DMS53 treated with DMSO at 0.1 percent for 48 hours (cell line): ENCODE results near the gene SIDT2.

Source experiments
- DNase-seq: peaks from one replicate; lab custom pipeline; 2025; ENCODE audit not compliant: unreplicated experiment; lab: John Stamatoyannopoulos, UW

Gene SIDT2

DNA sequence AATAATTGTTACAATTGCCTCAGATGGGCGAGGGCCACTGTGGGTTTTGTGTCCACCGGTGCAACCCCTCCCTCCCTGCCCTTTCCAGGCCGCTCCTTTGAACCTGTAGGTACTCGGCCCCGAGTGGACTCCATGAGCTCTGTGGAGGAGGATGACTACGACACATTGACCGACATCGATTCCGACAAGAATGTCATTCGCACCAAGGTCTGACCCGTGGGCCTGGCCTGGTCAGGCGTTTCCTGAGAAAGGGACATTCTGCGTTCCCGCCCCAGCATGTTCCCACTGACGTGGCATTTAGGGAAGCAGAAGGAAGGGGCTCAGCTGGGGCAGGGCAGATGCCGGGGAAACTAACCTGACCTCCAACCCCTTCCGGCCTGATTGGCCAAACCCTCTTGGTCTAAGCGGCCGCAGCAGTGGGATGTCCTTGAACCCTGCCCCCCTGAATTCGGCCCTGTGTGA lies 10.1 kb downstream of the SIDT2 start:
- DNase-seq = no peak

GRCh38 chr11:117189191-117189940 lies 10.8 kb downstream of the SIDT2 start:
- no peak for DNase-seq

GRCh38 chr11:117189941-117190544 lies 11.5 kb downstream of the SIDT2 start:
- no peak for DNase-seq

DNA sequence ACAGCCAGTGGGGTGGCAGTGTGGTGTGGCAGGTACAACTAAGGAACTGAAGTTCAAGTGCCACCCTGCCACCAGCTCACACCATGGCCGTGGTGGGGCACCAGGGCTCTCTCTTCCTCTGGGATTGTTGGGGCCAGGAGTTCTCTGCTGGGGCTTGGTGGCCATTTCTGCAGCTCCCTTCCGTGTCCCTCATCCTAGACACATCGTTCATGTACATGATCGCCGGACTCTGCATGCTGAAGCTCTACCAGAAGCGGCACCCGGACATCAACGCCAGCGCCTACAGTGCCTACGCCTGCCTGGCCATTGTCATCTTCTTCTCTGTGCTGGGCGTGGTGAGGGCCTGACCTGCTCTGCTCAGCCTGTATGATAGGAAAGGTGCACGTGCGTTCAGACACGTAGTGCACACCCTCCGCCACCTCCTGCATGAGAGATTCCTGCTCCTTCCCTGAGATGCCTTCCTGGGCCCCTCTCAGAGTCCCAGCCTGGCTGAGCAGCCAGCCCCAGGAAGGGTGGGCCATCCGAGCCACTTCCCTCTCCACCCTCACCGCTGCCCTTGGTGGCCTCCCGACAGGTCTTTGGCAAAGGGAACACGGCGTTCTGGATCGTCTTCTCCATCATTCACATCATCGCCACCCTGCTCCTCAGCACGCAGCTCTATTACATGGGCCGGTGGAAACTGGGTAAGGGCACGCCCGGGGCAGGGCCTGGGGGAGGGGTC lies 13.3 kb downstream of the SIDT2 start:
- DNase-seq = no peak

DNA sequence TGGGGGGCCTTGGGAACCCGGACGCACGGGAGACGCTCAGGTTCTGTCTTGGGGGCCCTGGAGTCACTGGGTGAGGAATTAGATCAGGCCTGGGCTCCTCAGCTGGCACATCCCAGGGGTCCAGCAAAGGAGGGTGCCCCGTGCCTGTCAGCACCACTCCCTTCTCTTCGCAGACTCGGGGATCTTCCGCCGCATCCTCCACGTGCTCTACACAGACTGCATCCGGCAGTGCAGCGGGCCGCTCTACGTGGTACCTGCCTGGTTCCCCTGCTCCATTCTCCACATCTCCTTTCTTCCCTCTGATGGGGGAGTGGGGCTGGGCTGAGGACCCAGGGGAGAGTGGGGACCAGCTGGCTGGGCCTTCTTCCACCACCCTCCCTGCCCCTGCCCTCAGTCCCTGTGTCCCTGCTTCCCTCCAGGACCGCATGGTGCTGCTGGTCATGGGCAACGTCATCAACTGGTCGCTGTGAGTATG lies 13.9 kb downstream of the SIDT2 start:
- no peak for DNase-seq

- DNase-seq = no peak
Observed at GRCh38 chr11:117193130-117194020, 14.8 kb downstream of the SIDT2 start.

DNA sequence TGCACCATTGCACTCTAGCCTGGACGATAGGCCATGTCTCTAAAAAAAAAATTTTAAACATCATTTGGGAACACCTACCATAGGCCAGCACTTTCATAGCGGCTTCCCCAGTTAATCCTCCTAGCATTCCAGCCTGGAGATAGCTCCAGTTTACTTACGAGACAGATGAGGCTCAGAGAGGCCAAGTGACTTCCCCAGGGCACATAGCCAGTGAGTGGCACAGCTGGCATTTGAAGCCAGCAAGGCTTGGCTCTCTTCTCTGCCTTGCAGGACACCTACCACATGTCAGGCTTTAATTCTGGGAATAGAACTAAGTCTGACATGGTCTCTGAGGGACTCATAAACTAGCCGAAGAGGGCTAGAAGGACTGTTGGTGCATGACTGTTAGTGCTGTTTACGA lies 15.7 kb downstream of the SIDT2 start:
- DNase-seq = no peak

- no peak for DNase-seq
Observed at GRCh38 chr11:117195258-117195657, 16.7 kb downstream of the SIDT2 start.

- DNase-seq = no peak
Observed at GRCh38 chr11:117195761-117196160, 17.2 kb downstream of the SIDT2 start.

DNA sequence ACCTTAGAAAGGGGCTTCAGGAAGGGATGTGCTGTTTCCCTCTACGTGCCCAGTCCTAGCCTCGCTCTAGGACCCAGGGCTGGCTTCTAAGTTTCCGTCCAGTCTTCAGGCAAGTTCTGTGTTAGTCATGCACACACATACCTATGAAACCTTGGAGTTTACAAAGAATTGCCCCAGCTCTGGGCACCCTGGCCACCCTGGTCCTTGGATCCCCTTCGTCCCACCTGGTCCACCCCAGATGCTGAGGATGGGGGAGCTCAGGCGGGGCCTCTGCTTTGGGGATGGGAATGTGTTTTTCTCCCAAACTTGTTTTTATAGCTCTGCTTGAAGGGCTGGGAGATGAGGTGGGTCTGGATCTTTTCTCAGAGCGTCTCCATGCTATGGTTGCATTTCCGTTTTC lies 18.5 kb downstream of the SIDT2 start:
- DNase-seq = no peak

GRCh38 chr11:117197516-117198456 lies 19.2 kb downstream of the SIDT2 start:
- DNase-seq = no peak

DNA sequence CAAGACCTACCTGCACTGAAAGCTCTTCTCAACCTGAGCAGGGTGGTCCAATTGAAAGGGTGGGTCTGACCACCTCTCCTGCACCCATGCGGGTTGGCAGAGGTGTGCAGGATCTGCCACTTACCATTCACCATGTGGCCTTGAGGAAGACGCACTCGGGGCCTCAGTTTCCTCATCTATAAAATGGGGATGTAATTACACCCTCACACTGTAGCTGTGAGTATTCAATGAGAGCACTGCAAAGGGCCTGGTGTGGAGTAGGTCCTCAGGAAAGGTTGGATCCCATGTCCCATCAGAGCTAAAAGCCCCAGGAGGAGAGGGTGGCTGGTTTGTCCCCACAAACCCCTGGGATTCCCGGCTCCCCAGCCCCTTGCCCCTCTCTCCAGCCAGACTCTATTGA lies 20.1 kb downstream of the SIDT2 start:
- no peak for DNase-seq

- no peak for DNase-seq
Observed at GRCh38 chr11:117199053-117199915, 20.7 kb downstream of the SIDT2 start, which contains the start of gene TAGLN. Gene TAGLN, plus strand, starts transcription at chr11:117199370. Its CDS starts 3,644 bp downstream, at chr11:117203014.

GRCh38 chr11:117199916-117200812 lies 21.6 kb downstream of the SIDT2 start:
- no peak for DNase-seq

DNA sequence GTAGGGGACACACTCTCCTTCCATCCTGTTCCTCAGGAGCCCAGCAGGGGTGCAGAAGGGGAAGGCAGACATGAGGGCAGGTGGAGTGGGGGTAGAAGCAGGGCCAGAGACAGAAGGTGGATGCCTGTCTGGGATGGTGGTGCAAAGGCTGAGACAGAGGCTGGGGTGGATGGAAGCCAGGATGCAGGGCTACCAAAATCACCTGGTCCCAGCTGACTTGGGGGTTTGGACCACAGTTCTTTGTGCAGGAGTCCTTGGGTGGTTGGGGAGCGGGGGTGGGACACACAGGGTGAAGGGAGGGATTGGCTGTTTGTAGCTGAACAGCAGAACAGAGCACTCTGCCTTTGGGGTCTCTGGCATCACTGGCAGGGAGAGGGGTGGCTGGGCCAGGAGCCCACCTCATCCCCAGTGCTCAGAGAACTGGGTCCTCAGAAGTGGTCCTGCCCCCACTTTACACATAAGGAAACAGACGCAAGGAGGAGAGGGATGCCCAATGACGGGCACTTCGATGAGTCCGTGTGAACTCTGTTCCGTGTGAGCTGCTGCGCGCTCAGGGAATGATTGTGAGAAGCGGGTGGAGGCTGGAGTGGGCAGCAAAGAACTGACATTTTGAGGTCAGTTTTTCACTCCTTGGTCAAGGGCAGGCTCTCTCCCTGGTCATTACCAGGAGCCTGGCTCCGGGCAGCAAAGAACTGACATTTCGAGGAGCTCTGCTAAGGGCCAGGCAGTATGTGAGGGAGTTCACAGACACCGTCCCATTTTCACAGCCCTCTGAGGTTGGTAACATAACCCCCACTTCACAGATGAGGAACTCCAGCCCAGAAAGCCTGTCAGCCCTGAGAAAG lies 22.5 kb downstream of the SIDT2 start:
- no peak for DNase-seq

GRCh38 chr11:117201658-117202305 lies 23.2 kb downstream of the SIDT2 start:
- DNase-seq = no peak
